ENCODE data around the gene CTRL. TPM values are rescaled to one million over a fixed set of nuclear protein-coding genes. Genes with fewer than 3 reads are reported as not detected.

The CTRL gene
- total RNA-seq, 1 donor from 2014 or later = 1.4 TPM

GRCh38 chr16:67883146-67883871 is 48.4 kb downstream of the CTRL start:
- H3K36me3 Mint-ChIP-seq = peaks cover 4% of the 10 kb centered on the region
- H3K4me3 Mint-ChIP-seq = no peak overlapping the region
- no peak overlapping the region for H3K27ac Mint-ChIP-seq

GRCh38 chr16:67882374-67883145 is 49.1 kb downstream of the CTRL start:
- Mint-ChIP-seq H3K27ac (no peak overlapping the region), H3K9me3 (no peaks in the 10 kb centered on the region), H3K27me3 (no peaks in the 10 kb centered on the region), H3K36me3 (peaks cover 4% of the 10 kb centered on the region), H3K4me1 (ENCODE audit: unreplicated experiment) (peaks cover 5% of the 10 kb centered on the region), H3K4me3 (no peak overlapping the region)
- no peak for TF ChIP-seq CTCF (conservative IDR thresholded peaks at IDR 0.05)
- DNase-seq (ENCODE audit: extremely low spot score, unreplicated experiment) = no peak

More at GRCh38 chr16:67883146-67883871, 48.4 kb downstream of the CTRL start:
- no peak for TF ChIP-seq CTCF (conservative IDR thresholded peaks at IDR 0.05)
- DNase-seq (ENCODE audit: extremely low spot score, unreplicated experiment) = no peak
- Mint-ChIP-seq H3K27me3 (no peaks in the 10 kb centered on the region), H3K9me3 (no peaks in the 10 kb centered on the region), H3K4me1 (ENCODE audit: unreplicated experiment) (peaks cover 5% of the 10 kb centered on the region)

- Mint-ChIP-seq H3K27me3 (no peaks in the 10 kb centered on the region), H3K4me3 (no peak overlapping the region), H3K36me3 (peaks cover 4% of the 10 kb centered on the region), H3K4me1 (ENCODE audit: unreplicated experiment) (peaks cover 5% of the 10 kb centered on the region), H3K27ac (no peak overlapping the region), H3K9me3 (no peaks in the 10 kb centered on the region)
- DNase-seq (ENCODE audit: extremely low spot score, unreplicated experiment) = no peak
- no peak for TF ChIP-seq CTCF (conservative IDR thresholded peaks at IDR 0.05)
Measured at GRCh38 chr16:67881621-67882161, 50.0 kb downstream of the CTRL start.

- no peaks in the 10 kb centered on the region for H3K27me3 Mint-ChIP-seq
- H3K9me3 Mint-ChIP-seq = no peaks in the 10 kb centered on the region
- no peak for TF ChIP-seq CTCF (conservative IDR thresholded peaks at IDR 0.05)
- no peak for DNase-seq (ENCODE audit: extremely low spot score, unreplicated experiment)
- H3K4me1 Mint-ChIP-seq (ENCODE audit: unreplicated experiment) = peaks cover 5% of the 10 kb centered on the region
- no peak overlapping the region for H3K4me3 Mint-ChIP-seq
- H3K27ac Mint-ChIP-seq = no peak overlapping the region
- peaks cover 4% of the 10 kb centered on the region for H3K36me3 Mint-ChIP-seq
Measured at GRCh38 chr16:67880584-67880983, 51.1 kb downstream of the CTRL start.

GRCh38 chr16:67879936-67880335 is 51.7 kb downstream of the CTRL start:
- no peak overlapping the region for H3K4me3 Mint-ChIP-seq
- no peak for TF ChIP-seq CTCF (conservative IDR thresholded peaks at IDR 0.05)
- H3K4me1 Mint-ChIP-seq (ENCODE audit: unreplicated experiment) = peaks cover 12% of the 10 kb centered on the region
- H3K36me3 Mint-ChIP-seq = peaks cover 4% of the 10 kb centered on the region
- no peak overlapping the region for H3K27ac Mint-ChIP-seq
- no peaks in the 10 kb centered on the region for H3K27me3 Mint-ChIP-seq
- DNase-seq (ENCODE audit: extremely low spot score, unreplicated experiment) = no peak
- H3K9me3 Mint-ChIP-seq = no peaks in the 10 kb centered on the region

Other genes starting within 250 kb of the CTRL start
- 31.7 and 34.3 TPM in 2 replicates for gene GFOD2, start 212.5 kb downstream of the CTRL start, total RNA-seq (ENCODE audit: low replicate concordance)
- 27.3 and 27.5 TPM in 2 replicates for gene RANBP10, start 125.3 kb downstream of the CTRL start, total RNA-seq (ENCODE audit: low replicate concordance)
- gene TSNAXIP1, start 125.0 kb downstream of the CTRL start, total RNA-seq (ENCODE audit: low replicate concordance) = 3.9 and 7.2 TPM in 2 replicates
- gene THAP11, start 89.5 kb downstream of the CTRL start, total RNA-seq (ENCODE audit: low replicate concordance) = 25.5 and 35.1 TPM in 2 replicates
- 144 and 149 TPM in 2 replicates for gene NUTF2, start 84.9 kb downstream of the CTRL start, total RNA-seq (ENCODE audit: low replicate concordance)
- 67.6 and 74.2 TPM in 2 replicates for gene CENPT, start 84.2 kb downstream of the CTRL start, total RNA-seq (ENCODE audit: low replicate concordance)
- gene EDC4, start 58.8 kb downstream of the CTRL start, total RNA-seq (ENCODE audit: low replicate concordance) = 77.5 and 81.1 TPM in 2 replicates
- gene NRN1L, start 47.0 kb downstream of the CTRL start, total RNA-seq (ENCODE audit: low replicate concordance) = 0.80 and 1.1 TPM in 2 replicates
- 39.2 and 41.5 TPM in 2 replicates for gene PSKH1, start 38.6 kb downstream of the CTRL start, total RNA-seq (ENCODE audit: low replicate concordance)
- 51.9 and 68.8 TPM in 2 replicates for gene PSMB10, start 5.0 kb upstream of the CTRL start, total RNA-seq (ENCODE audit: low replicate concordance)
- gene LCAT, start 12.3 kb upstream of the CTRL start, total RNA-seq (ENCODE audit: low replicate concordance) = 20.2 and 26.1 TPM in 2 replicates
- 48.1 and 68.8 TPM in 2 replicates for gene SLC12A4, start 36.8 kb upstream of the CTRL start, total RNA-seq (ENCODE audit: low replicate concordance)
- gene DPEP3, start 48.6 kb upstream of the CTRL start, total RNA-seq (ENCODE audit: low replicate concordance) = not detected in 2 replicates
- gene DPEP2, start 67.6 kb upstream of the CTRL start, total RNA-seq (ENCODE audit: low replicate concordance) = not detected in 2 replicates
- gene DPEP2NB, start 84.0 kb upstream of the CTRL start, total RNA-seq (ENCODE audit: low replicate concordance) = not detected in 2 replicates
- gene DDX28, start 91.4 kb upstream of the CTRL start, total RNA-seq (ENCODE audit: low replicate concordance) = 14.7 and 15.2 TPM in 2 replicates
- 21.7 and 24.1 TPM in 2 replicates for gene DUS2, start 91.4 kb upstream of the CTRL start, total RNA-seq (ENCODE audit: low replicate concordance)
- gene NFATC3, start 153.5 kb upstream of the CTRL start, total RNA-seq (ENCODE audit: low replicate concordance) = 37.5 and 55.5 TPM in 2 replicates